Neural progenitor cell (in vitro differentiated cells): ENCODE data around the gene SOX10. TPM values are rescaled to one million over a fixed set of nuclear protein-coding genes. Genes with fewer than 3 reads are reported as not detected.
"Not testable (repeated sequence)": the region's sequence is repeated elsewhere in the genome, so short reads cannot be mapped to it uniquely, and the experiment has no call there.

ENCODE experiments used
- DNase-seq: peaks from one replicate; pipeline ENCODE4 v3.0.0-alpha.2; 2016; ENCODE audit warnings: low spot score
- H2AFZ ChIP-seq: fragments of 200-600 bp; sonication (generic); replicated peaks from 2 replicates; pipeline ENCODE4 v1.6.1; 2016; ENCODE audit warnings: antibody characterized with exemption
- H3F3A ChIP-seq: fragments of 200-600 bp; sonication (generic); 2 replicates; pipeline ENCODE4 v1.6.1; 2016; ENCODE audit warnings: antibody characterized with exemption, low read depth
- H3K27ac ChIP-seq: fragments of 200-600 bp; sonication (generic); 2 replicates; pipeline ENCODE4 v1.5.1; 2016; ENCODE audit warnings: mild to moderate bottlenecking
- H3K27me3 ChIP-seq: fragments of 200-600 bp; sonication (generic); 2 replicates; pipeline ENCODE4 v1.6.1; 2016; ENCODE audit warnings: mild to moderate bottlenecking, moderate library complexity
- H3K36me3 ChIP-seq: fragments of 200-600 bp; sonication (generic); 2 replicates; pipeline ENCODE4 v1.5.1; 2016
- H3K4me1 ChIP-seq: fragments of 200-600 bp; sonication (generic); 2 replicates; pipeline ENCODE4 v1.6.1; 2016; ENCODE audit warnings: mixed run types
- H3K4me2 ChIP-seq: fragments of 200-600 bp; sonication (generic); 2 replicates; pipeline ENCODE4 v1.6.1; 2016
- H3K4me3 ChIP-seq: fragments of 200-600 bp; sonication (generic); 2 replicates; pipeline ENCODE4 v1.5.1; 2016
- H3K79me2 ChIP-seq: fragments of 200-600 bp; sonication (generic); 2 replicates; pipeline ENCODE4 v1.6.1; 2016; ENCODE audit warnings: low read depth
- H3K9ac ChIP-seq: fragments of 200-600 bp; sonication (generic); 2 replicates; pipeline ENCODE4 v1.6.1; 2016
- H3K9me3 ChIP-seq: fragments of 200-600 bp; sonication (generic); 2 replicates; pipeline ENCODE4 v1.5.1; 2016; ENCODE audit warnings: low read depth
- H4K20me1 ChIP-seq: fragments of 200-600 bp; sonication (generic); 2 replicates; pipeline ENCODE4 v1.6.1; 2016; ENCODE audit warnings: low read depth
- H3K27ac Mint-ChIP-seq: 3 replicates; pipeline ENCODE4 v1.8.0; 2021; ENCODE audit warnings: mixed read lengths
- H3K27me3 Mint-ChIP-seq: 2 replicates; pipeline ENCODE4 v1.8.0; 2022; ENCODE audit warnings: low read depth, mild to moderate bottlenecking, inconsistent platforms, moderate library complexity, mixed read lengths; ENCODE audit not compliant: insufficient read depth
- H3K36me3 Mint-ChIP-seq: 3 replicates; pipeline ENCODE4 v1.8.0; 2021; ENCODE audit warnings: mixed read lengths
- H3K4me1 Mint-ChIP-seq: 3 replicates; pipeline ENCODE4 v1.8.0; 2021; ENCODE audit warnings: mixed read lengths
- H3K4me3 Mint-ChIP-seq: 3 replicates; pipeline ENCODE4 v1.8.0; 2021; ENCODE audit warnings: mild to moderate bottlenecking, moderate library complexity, mixed read lengths
- H3K9me3 Mint-ChIP-seq: 3 replicates; pipeline ENCODE4 v1.8.0; 2020; ENCODE audit warnings: mixed read lengths
- EZH2 ChIP-seq: fragments of 200-600 bp; sonication (generic); IDR thresholded peaks from 2 replicates; pipeline ENCODE4 v1.6.1; 2017; ENCODE audit warnings: antibody characterized with exemption, mild to moderate bottlenecking, moderate library complexity
- EZH2phosphoT487 ChIP-seq: fragments of 200-600 bp; sonication (generic); IDR thresholded peaks from 2 replicates; pipeline ENCODE4 v1.6.1; 2017; ENCODE audit warnings: antibody characterized with exemption
- total RNA-seq: library from RNA; depleted of rRNA; stranded (reverse); fragments of >200 nt; gene quantifications from 2 replicates; pipeline ENCODE4 v1.2.3, GENCODE V29; 2015; ENCODE audit warnings: low replicate concordance
- TF ChIP-seq, protein P1 (sequence below): fragments of 200-600 bp; sonication (generic); IDR thresholded peaks from 2 replicates; pipeline ENCODE4 v1.5.1; 2017; ENCODE audit warnings: antibody characterized with exemption, mild to moderate bottlenecking

SOX10 gene
- total RNA-seq, 1 donor from 2014 or later = 0.99 TPM

DNA sequence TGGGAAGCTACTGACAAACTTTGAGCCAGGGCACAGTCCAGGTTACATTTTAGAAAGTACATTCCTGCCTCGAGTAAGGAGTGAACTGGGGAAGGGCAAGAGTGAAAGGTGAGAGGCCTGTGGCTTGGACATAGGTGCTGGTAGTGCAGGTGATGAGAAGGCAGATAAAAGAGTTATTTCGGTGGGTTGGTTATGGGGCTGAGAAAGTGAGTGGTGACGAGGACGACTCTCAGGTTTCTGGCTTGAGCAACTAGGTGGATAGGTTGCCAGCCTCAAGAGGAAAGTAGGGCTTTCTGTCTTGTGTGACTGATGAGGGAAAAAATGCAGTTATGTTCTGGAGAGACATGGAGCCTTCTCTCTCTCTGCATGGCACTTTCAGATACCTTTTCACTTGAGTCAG lies 27.1 kb downstream of the SOX10 start:
- H3K4me1 Mint-ChIP-seq = peaks cover 18% of the 10 kb centered on the region
- peaks cover 12% of the 10 kb centered on the region for H3K4me1 ChIP-seq
- no peak overlapping the region for H3K4me3 Mint-ChIP-seq
- DNase-seq = no peak
- TF ChIP-seq, protein P1, sequence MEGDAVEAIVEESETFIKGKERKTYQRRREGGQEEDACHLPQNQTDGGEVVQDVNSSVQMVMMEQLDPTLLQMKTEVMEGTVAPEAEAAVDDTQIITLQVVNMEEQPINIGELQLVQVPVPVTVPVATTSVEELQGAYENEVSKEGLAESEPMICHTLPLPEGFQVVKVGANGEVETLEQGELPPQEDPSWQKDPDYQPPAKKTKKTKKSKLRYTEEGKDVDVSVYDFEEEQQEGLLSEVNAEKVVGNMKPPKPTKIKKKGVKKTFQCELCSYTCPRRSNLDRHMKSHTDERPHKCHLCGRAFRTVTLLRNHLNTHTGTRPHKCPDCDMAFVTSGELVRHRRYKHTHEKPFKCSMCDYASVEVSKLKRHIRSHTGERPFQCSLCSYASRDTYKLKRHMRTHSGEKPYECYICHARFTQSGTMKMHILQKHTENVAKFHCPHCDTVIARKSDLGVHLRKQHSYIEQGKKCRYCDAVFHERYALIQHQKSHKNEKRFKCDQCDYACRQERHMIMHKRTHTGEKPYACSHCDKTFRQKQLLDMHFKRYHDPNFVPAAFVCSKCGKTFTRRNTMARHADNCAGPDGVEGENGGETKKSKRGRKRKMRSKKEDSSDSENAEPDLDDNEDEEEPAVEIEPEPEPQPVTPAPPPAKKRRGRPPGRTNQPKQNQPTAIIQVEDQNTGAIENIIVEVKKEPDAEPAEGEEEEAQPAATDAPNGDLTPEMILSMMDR = no peak
- TF ChIP-seq EZH2 (no peak), EZH2phosphoT487 (no peak)
- H3K4me3 ChIP-seq = no peak overlapping the region
- no peaks in the 10 kb centered on the region for H3K9me3 ChIP-seq
- no peak overlapping the region for H3K27ac ChIP-seq
- no peaks in the 10 kb centered on the region for H3K27me3 Mint-ChIP-seq
- no peaks in the 10 kb centered on the region for H3K9me3 Mint-ChIP-seq
- peaks cover 34% of the 10 kb centered on the region for H3K36me3 Mint-ChIP-seq
- H3K79me2 ChIP-seq = peaks cover 31% of the 10 kb centered on the region
- no peak overlapping the region for H2AFZ ChIP-seq
- H3K27ac Mint-ChIP-seq = no peak overlapping the region
- H3K27me3 ChIP-seq = peaks cover 10% of the 10 kb centered on the region
- no peak overlapping the region for H3K4me2 ChIP-seq
- H3F3A ChIP-seq = peaks cover under 1% of the 10 kb centered on the region
- H4K20me1 ChIP-seq = peaks cover 5% of the 10 kb centered on the region
- no peaks in the 10 kb centered on the region for H3K36me3 ChIP-seq
- no peak overlapping the region for H3K9ac ChIP-seq

DNA sequence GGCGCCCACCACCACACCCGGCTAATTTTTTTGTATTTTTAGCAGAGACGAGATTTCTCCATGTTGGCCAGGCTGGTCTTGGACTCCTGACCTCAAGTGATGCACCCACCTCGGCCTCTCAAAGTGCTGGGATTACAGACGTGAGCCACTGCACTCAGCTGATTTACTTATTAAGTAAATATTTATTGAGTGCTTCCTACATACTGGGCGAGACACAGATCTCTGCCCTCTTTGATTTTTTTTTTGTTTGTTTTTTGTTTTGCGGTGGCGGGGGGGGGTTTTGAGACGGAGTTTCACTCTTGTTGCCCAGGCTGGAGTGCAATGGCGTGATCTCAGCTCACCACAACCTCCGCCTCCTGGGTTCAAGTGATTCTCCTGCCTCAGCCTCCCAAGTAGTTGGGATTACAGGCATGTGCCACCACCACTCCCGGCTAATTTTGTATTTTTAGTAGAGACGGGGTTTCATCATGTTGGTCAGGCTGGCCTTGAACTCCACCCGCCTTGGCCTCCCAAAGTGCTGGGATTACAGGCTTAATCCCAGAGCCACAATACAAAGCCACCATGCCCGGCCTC lies 28.4 kb downstream of the SOX10 start:
- H3K9me3 Mint-ChIP-seq, H3K27me3 Mint-ChIP-seq: not testable (repeated sequence)

DNA sequence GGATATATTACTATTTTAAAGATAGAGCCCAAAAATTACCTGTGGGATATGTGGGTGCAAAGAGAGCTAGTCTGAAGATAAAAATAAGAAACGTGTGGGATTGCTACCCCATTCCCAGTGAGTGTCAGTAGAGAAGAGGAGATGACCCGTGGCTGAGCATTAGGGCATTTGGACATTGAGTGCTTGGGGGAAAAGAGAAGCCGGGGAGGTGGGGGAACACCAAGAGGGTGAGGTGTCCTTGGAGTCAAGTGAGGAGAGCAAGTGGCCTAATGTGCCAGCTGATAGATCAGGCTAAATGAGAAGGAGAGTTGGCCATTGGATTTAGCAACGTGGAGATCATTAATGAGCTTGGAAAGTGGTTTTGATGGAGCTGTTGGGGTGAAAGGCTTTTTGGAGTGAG lies 29.7 kb downstream of the SOX10 start:
- peaks cover 24% of the 10 kb centered on the region for H3K4me1 Mint-ChIP-seq
- peaks cover 14% of the 10 kb centered on the region for H3K4me1 ChIP-seq
- H3K36me3 Mint-ChIP-seq = peaks cover 22% of the 10 kb centered on the region
- no peak for TF ChIP-seq EZH2phosphoT487
- TF ChIP-seq, protein P1 = no peak
- TF ChIP-seq EZH2 = no peak
- H3K4me2 ChIP-seq = peak overlapping the region; percentile 86
- no peaks in the 10 kb centered on the region for H3K9me3 ChIP-seq
- H3K27ac Mint-ChIP-seq = no peak overlapping the region
- H3K9me3 Mint-ChIP-seq = no peaks in the 10 kb centered on the region
- H3K27me3 Mint-ChIP-seq = no peaks in the 10 kb centered on the region
- no peaks in the 10 kb centered on the region for H3K36me3 ChIP-seq
- peaks cover 15% of the 10 kb centered on the region for H3K27me3 ChIP-seq
- peak overlapping the region; percentile 56 for H3K9ac ChIP-seq
- peaks cover 31% of the 10 kb centered on the region for H3K79me2 ChIP-seq
- no peak overlapping the region for H2AFZ ChIP-seq
- H3K4me3 ChIP-seq = peak overlapping the region; percentile 83
- peak overlapping the region; percentile 100 for H3K4me3 Mint-ChIP-seq
- DNase-seq = no peak
- peaks cover 5% of the 10 kb centered on the region for H4K20me1 ChIP-seq
- no peak overlapping the region for H3K27ac ChIP-seq
- peaks cover 12% of the 10 kb centered on the region for H3F3A ChIP-seq

More for the DNA sequence above, 28.4 kb downstream of the SOX10 start:
- peaks cover 15% of the 10 kb centered on the region for H3K27me3 ChIP-seq
- not testable (repeated sequence) for H3K27ac ChIP-seq, H3K4me3 Mint-ChIP-seq, H3K4me3 ChIP-seq, H3K9ac ChIP-seq, H3K27ac Mint-ChIP-seq, H2AFZ ChIP-seq, H3K36me3 ChIP-seq, DNase-seq, H4K20me1 ChIP-seq, H3K9me3 ChIP-seq, H3K4me2 ChIP-seq
- H3K4me1 ChIP-seq = peaks cover 14% of the 10 kb centered on the region
- peaks cover 31% of the 10 kb centered on the region for H3K79me2 ChIP-seq
- peaks cover 11% of the 10 kb centered on the region for H3F3A ChIP-seq
- peaks cover 25% of the 10 kb centered on the region for H3K36me3 Mint-ChIP-seq
- peaks cover 24% of the 10 kb centered on the region for H3K4me1 Mint-ChIP-seq

DNA sequence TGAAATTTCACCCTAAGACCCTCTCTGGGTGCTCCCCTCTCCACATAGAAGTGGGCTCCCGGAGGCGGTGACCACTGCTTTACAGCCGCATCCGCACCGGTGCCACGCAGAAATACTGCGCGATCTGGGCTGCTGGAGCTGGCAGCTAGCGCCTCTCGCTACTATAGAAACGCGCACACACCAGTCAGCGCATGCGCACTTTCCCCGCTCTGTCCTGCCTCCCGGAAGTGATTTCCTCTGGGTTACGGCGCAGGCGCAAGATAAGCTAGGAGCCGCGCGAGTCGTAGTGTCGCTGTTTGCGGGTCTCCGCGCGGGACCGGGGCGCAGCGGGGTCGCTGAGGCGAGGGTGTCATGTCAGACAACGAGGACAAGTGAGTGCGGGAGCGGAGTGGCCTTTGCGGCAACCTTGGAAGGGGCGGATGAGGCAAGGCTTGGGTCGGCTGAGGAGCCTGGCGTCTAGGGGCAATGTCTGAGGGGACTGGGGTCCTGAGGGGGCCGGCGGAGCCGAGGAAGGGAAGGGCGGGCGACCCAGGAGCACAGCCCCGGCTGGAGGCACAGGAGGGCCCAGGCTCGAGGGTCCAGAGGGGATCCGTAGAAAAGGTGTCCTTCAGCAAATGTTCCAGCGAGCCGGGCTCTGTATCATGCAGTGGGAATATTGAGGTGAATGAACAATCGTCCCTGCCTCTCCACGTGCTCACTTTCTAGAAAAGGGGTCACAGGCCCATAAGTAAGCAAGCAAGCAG lies 30.7 kb downstream of the SOX10 start, which contains the start of the genes C22orf23 and POLR2F:
C22orf23 (minus strand) TSS at position 165 of the 743 bp plus-strand sequence. CDS start 452 bp downstream, outside the sequence.
POLR2F (plus strand) TSS at position 263 of the 743 bp plus-strand sequence; CDS start at position 352, 89 bp downstream.
- Histone ChIP-seq H3K4me3 (peak within 1 kb of the TSS; percentile 83), H3K4me2 (peak within 1 kb of the TSS; percentile 86), H3K4me1 (peaks cover 14% of the 10 kb centered on the region), H3K79me2 (peaks cover 31% of the 10 kb centered on the region), H3K27ac (no peak within 1 kb of the TSS), H3K9ac (peak within 1 kb of the TSS; percentile 56), H3K36me3 (no peaks in the 10 kb centered on the region), H3F3A (peaks cover 12% of the 10 kb centered on the region), H3K27me3 (peaks cover 15% of the 10 kb centered on the region), H2AFZ (peak within 1 kb of the TSS; percentile 96), H4K20me1 (peaks cover 5% of the 10 kb centered on the region), H3K9me3 (no peaks in the 10 kb centered on the region)
- DNase-seq = peak; percentile 99
- TF ChIP-seq EZH2phosphoT487 (no peak), EZH2 (no peak)
- TF ChIP-seq, protein P1 = no peak
- H3K4me3 Mint-ChIP-seq = peak within 1 kb of the TSS; percentile 100
- H3K4me1 Mint-ChIP-seq = peaks cover 24% of the 10 kb centered on the region
- no peaks in the 10 kb centered on the region for H3K9me3 Mint-ChIP-seq
- peak within 1 kb of the TSS; percentile 96 for H3K27ac Mint-ChIP-seq
- peaks cover 13% of the 10 kb centered on the region for H3K36me3 Mint-ChIP-seq
- no peaks in the 10 kb centered on the region for H3K27me3 Mint-ChIP-seq
